SH-SY5Y (cell line): ENCODE results near the gene FEZ2.

Experiments
- GATA2 ChIP-seq: IDR thresholded peaks from 2 replicates; pipeline ENCODE4 v1.6.1; 2011; ENCODE audit warnings: mild to moderate bottlenecking, low read depth, low read length
- GATA3 ChIP-seq: IDR thresholded peaks from 2 replicates; pipeline ENCODE4 v1.6.1; 2011; ENCODE audit warnings: low read depth, mild to moderate bottlenecking, low read length, moderate library complexity

DNA sequence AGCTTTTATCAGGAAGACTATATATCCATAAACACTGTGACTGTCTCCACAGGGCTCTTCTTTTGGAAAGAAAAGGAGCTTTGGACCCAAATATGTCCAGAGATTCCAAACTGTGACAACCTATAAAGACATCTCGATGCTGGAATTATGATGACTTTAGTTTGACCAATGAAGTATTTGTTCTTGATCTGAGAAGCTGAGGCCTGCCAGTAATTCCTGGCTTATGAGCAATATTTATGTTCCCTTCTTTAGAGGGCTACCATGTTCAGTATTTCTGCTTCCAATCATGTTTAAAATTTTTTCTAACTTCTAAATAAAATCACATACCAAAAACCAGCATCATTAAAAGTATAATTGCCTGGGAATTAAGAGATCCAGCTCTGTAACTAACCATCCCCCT is 41.1 kb downstream of the FEZ2 start:
- TF ChIP-seq GATA3 (no peak), GATA2 (no peak)
